ENCODE results near the gene IDI2. TPM values are rescaled to one million over a fixed set of nuclear protein-coding genes. Genes with fewer than 3 reads are reported as not detected.

Gene IDI2
- polyA plus RNA-seq, 1 donor = not detected

GRCh38 chr10:978826-979421 lies 46.7 kb downstream of the IDI2 start:
- DNase-seq = no peak

- no peak for DNase-seq
Measured at GRCh38 chr10:976316-976715, 49.3 kb downstream of the IDI2 start.

- no peak for DNase-seq
Measured at GRCh38 chr10:974785-975074, 50.9 kb downstream of the IDI2 start.

- DNase-seq = no peak
Measured at GRCh38 chr10:974038-974784, 51.4 kb downstream of the IDI2 start.

GRCh38 chr10:972763-973162 lies 52.9 kb downstream of the IDI2 start:
- no peak for DNase-seq

- DNase-seq = no peak
Measured at GRCh38 chr10:971613-972012, 54.0 kb downstream of the IDI2 start.

GRCh38 chr10:971150-971542 lies 54.5 kb downstream of the IDI2 start:
- DNase-seq = peak; percentile 40

GRCh38 chr10:970311-971149 lies 55.1 kb downstream of the IDI2 start:
- DNase-seq = no peak

GRCh38 chr10:969473-970150 lies 56.0 kb downstream of the IDI2 start:
- DNase-seq = no peak

Other genes starting within 250 kb of the IDI2 start
- gene LARP4B, start 94.2 kb downstream of the IDI2 start, polyA plus RNA-seq (ENCODE audit: insufficient read length) = 91.2 TPM
- 44.6 TPM for gene GTPBP4, start 37.4 kb downstream of the IDI2 start, polyA plus RNA-seq (ENCODE audit: insufficient read length)
- 34.5 TPM for gene IDI1, start 23.3 kb upstream of the IDI2 start, polyA plus RNA-seq (ENCODE audit: insufficient read length)
- 12.5 TPM for gene WDR37, start 30.5 kb upstream of the IDI2 start, polyA plus RNA-seq (ENCODE audit: insufficient read length)